ENCODE measurements around the gene B2M. TPM values are rescaled to one million over a fixed set of nuclear protein-coding genes. Genes with fewer than 3 reads are reported as not detected.
"Not testable (repeated sequence)": the region's sequence is repeated elsewhere in the genome, so short reads cannot be mapped to it uniquely, and the experiment has no call there.

Gene B2M
- polyA plus RNA-seq, 1 donor, result 2,256 TPM

- WGBS (ENCODE audit: insufficient coverage, low lambda C conversion rate), result no CpG with 5 or more reads among the region's 2 CpGs
- peaks cover 5% of the 10 kb centered on the region for H3K9me3 ChIP-seq (ENCODE audit: control insufficient read depth, low read depth, low read length)
- no peak for DNase-seq
- H3K36me3 ChIP-seq (ENCODE audit: control insufficient read depth, insufficient read depth, low read length), result peaks cover 18% of the 10 kb centered on the region
- H3K27me3 ChIP-seq (ENCODE audit: control insufficient read depth, insufficient read depth, low read length), result no peaks in the 10 kb centered on the region
- peaks cover 7% of the 10 kb centered on the region for H3K4me1 ChIP-seq (ENCODE audit: control insufficient read depth, insufficient read depth, low read length)
- H3K4me3 ChIP-seq (ENCODE audit: low read length), result no peak overlapping the region
- H3K27ac ChIP-seq (ENCODE audit: low read length), result no peak overlapping the region
These were observed 10.7 kb downstream of the B2M start for GRCh38 chr15:44722011-44722410.

GRCh38 chr15:44726136-44726535, 14.8 kb downstream of the B2M start:
- H3K27ac ChIP-seq (ENCODE audit: low read length), result peak overlapping the region; percentile 100

GRCh38 chr15:44726568-44727484, 15.5 kb downstream of the B2M start:
- peak; percentile 77 to 88 for DNase-seq
- Histone ChIP-seq H3K36me3 (ENCODE audit: control insufficient read depth, insufficient read depth, low read length) (peaks cover 4% of the 10 kb centered on the region), H3K27ac (ENCODE audit: low read length) (peak overlapping the region; percentile 100), H3K9me3 (ENCODE audit: control insufficient read depth, low read depth, low read length) (no peaks in the 10 kb centered on the region), H3K4me3 (ENCODE audit: low read length) (no peak overlapping the region), H3K27me3 (ENCODE audit: control insufficient read depth, insufficient read depth, low read length) (no peaks in the 10 kb centered on the region), H3K4me1 (ENCODE audit: control insufficient read depth, insufficient read depth, low read length) (peaks cover 15% of the 10 kb centered on the region)
- no CpG with 5 or more reads among the region's 5 CpGs for WGBS (ENCODE audit: insufficient coverage, low lambda C conversion rate)

More at GRCh38 chr15:44726136-44726535, 14.8 kb downstream of the B2M start:
- Histone ChIP-seq H3K4me3 (ENCODE audit: low read length) (no peak overlapping the region), H3K36me3 (ENCODE audit: control insufficient read depth, insufficient read depth, low read length) (no peaks in the 10 kb centered on the region), H3K27me3 (ENCODE audit: control insufficient read depth, insufficient read depth, low read length) (no peaks in the 10 kb centered on the region), H3K4me1 (ENCODE audit: control insufficient read depth, insufficient read depth, low read length) (peaks cover 15% of the 10 kb centered on the region), H3K9me3 (ENCODE audit: control insufficient read depth, low read depth, low read length) (no peaks in the 10 kb centered on the region)
- no peak for DNase-seq
- 47% methylated on average over 2 of the region's 7 CpGs for WGBS (ENCODE audit: insufficient coverage, low lambda C conversion rate)

- WGBS (ENCODE audit: insufficient coverage, low lambda C conversion rate), result 100% methylated on average over 1 of the region's 6 CpGs
- H3K27ac ChIP-seq (ENCODE audit: low read length), result peak overlapping the region; percentile 100
- H3K9me3 ChIP-seq (ENCODE audit: control insufficient read depth, low read depth, low read length), result no peaks in the 10 kb centered on the region
- H3K36me3 ChIP-seq (ENCODE audit: control insufficient read depth, insufficient read depth, low read length), result peaks cover 4% of the 10 kb centered on the region
- peaks cover 15% of the 10 kb centered on the region for H3K4me1 ChIP-seq (ENCODE audit: control insufficient read depth, insufficient read depth, low read length)
- DNase-seq, result no peak
- H3K27me3 ChIP-seq (ENCODE audit: control insufficient read depth, insufficient read depth, low read length), result no peaks in the 10 kb centered on the region
- H3K4me3 ChIP-seq (ENCODE audit: low read length), result no peak overlapping the region
These were observed 16.3 kb downstream of the B2M start for GRCh38 chr15:44727485-44728231.

GRCh38 chr15:44728232-44728575, 16.9 kb downstream of the B2M start:
- DNase-seq; H3K9me3 ChIP-seq (ENCODE audit: control insufficient read depth, low read depth, low read length); H3K27me3 ChIP-seq (ENCODE audit: control insufficient read depth, insufficient read depth, low read length); H3K36me3 ChIP-seq (ENCODE audit: control insufficient read depth, insufficient read depth, low read length): not testable (repeated sequence)
- Histone ChIP-seq H3K4me1 (ENCODE audit: control insufficient read depth, insufficient read depth, low read length) (peaks cover 15% of the 10 kb centered on the region), H3K27ac (ENCODE audit: low read length) (peak overlapping the region; percentile 100), H3K4me3 (ENCODE audit: low read length) (peak overlapping the region; percentile 94)
- no CpG with 5 or more reads among the region's 5 CpGs for WGBS (ENCODE audit: insufficient coverage, low lambda C conversion rate)

- WGBS (ENCODE audit: insufficient coverage, low lambda C conversion rate), result 0% methylated on average over 1 of the region's 36 CpGs
- H3K27ac ChIP-seq (ENCODE audit: low read length), result peak overlapping the region; percentile 100
- H3K4me1 ChIP-seq (ENCODE audit: control insufficient read depth, insufficient read depth, low read length), result peaks cover 15% of the 10 kb centered on the region
- H3K4me3 ChIP-seq (ENCODE audit: low read length), result peak overlapping the region; percentile 94
- H3K9me3 ChIP-seq (ENCODE audit: control insufficient read depth, low read depth, low read length), result no peaks in the 10 kb centered on the region
- peaks cover 4% of the 10 kb centered on the region for H3K36me3 ChIP-seq (ENCODE audit: control insufficient read depth, insufficient read depth, low read length)
- no peaks in the 10 kb centered on the region for H3K27me3 ChIP-seq (ENCODE audit: control insufficient read depth, insufficient read depth, low read length)
- DNase-seq, result peak; percentile 98 to 100
These were observed 17.5 kb downstream of the B2M start for GRCh38 chr15:44728576-44729407.

GRCh38 chr15:44729408-44730127, 18.3 kb downstream of the B2M start:
- peaks cover 15% of the 10 kb centered on the region for H3K4me1 ChIP-seq (ENCODE audit: control insufficient read depth, insufficient read depth, low read length)

GRCh38 chr15:44734839-44735481, 23.6 kb downstream of the B2M start:
- H3K36me3 ChIP-seq (ENCODE audit: control insufficient read depth, insufficient read depth, low read length), result peaks cover 4% of the 10 kb centered on the region
- WGBS (ENCODE audit: insufficient coverage, low lambda C conversion rate), result 57% methylated on average over 2 of the region's 2 CpGs

More at GRCh38 chr15:44729408-44730127, 18.3 kb downstream of the B2M start:
- Histone ChIP-seq H3K27me3 (ENCODE audit: control insufficient read depth, insufficient read depth, low read length) (no peaks in the 10 kb centered on the region), H3K36me3 (ENCODE audit: control insufficient read depth, insufficient read depth, low read length) (peaks cover 4% of the 10 kb centered on the region), H3K9me3 (ENCODE audit: control insufficient read depth, low read depth, low read length) (no peaks in the 10 kb centered on the region), H3K4me3 (ENCODE audit: low read length) (peak overlapping the region; percentile 94), H3K27ac (ENCODE audit: low read length) (peak overlapping the region; percentile 100)
- WGBS (ENCODE audit: insufficient coverage, low lambda C conversion rate), result 20% methylated on average over 3 of the region's 21 CpGs
- DNase-seq, result no peak

GRCh38 chr15:44735482-44736180, 24.3 kb downstream of the B2M start:
- Histone ChIP-seq H3K27ac (ENCODE audit: low read length) (no peak overlapping the region), H3K4me3 (ENCODE audit: low read length) (no peak overlapping the region), H3K36me3 (ENCODE audit: control insufficient read depth, insufficient read depth, low read length) (peaks cover 4% of the 10 kb centered on the region), H3K27me3 (ENCODE audit: control insufficient read depth, insufficient read depth, low read length) (no peaks in the 10 kb centered on the region), H3K4me1 (ENCODE audit: control insufficient read depth, insufficient read depth, low read length) (no peaks in the 10 kb centered on the region), H3K9me3 (ENCODE audit: control insufficient read depth, low read depth, low read length) (no peaks in the 10 kb centered on the region)
- WGBS (ENCODE audit: insufficient coverage, low lambda C conversion rate), result 67% methylated on average over 1 of the region's 8 CpGs
- no peak for DNase-seq

More at GRCh38 chr15:44734839-44735481, 23.6 kb downstream of the B2M start:
- Histone ChIP-seq H3K4me1 (ENCODE audit: control insufficient read depth, insufficient read depth, low read length) (no peaks in the 10 kb centered on the region), H3K27me3 (ENCODE audit: control insufficient read depth, insufficient read depth, low read length) (no peaks in the 10 kb centered on the region), H3K9me3 (ENCODE audit: control insufficient read depth, low read depth, low read length) (no peaks in the 10 kb centered on the region), H3K27ac (ENCODE audit: low read length) (no peak overlapping the region), H3K4me3 (ENCODE audit: low read length) (no peak overlapping the region)
- DNase-seq, result no peak
